Breast epithelium (tissue), 3 donors: Measurements from ENCODE around the gene PRDM16.

Experiments used
- CTCF ChIP-seq, 3 donors: fragments of 450-650 bp; IDR thresholded peaks; one replicate each; pipeline ENCODE4 v1.5.1; 2016 to 2017; ENCODE audit warnings: antibody characterized with exemption in 3 of 3, mild to moderate bottlenecking in 3 of 3, moderate library complexity in 3 of 3
- POLR2A ChIP-seq: fragments of 450-650 bp; IDR thresholded peaks from one replicate; pipeline ENCODE4 v1.6.1; 2016; ENCODE audit warnings: antibody characterized with exemption, mild to moderate bottlenecking, moderate library complexity

- TF ChIP-seq CTCF (IDR thresholded peaks at IDR 0.05) (no peak), POLR2A (no peak)
Measured at GRCh38 chr1:3075666-3076362, 6.8 kb downstream of the PRDM16 start.
